Transverse colon (tissue), 4 donors: ENCODE data around the gene SLC9A1.

Source experiments
- EP300 ChIP-seq: sonication (generic); formaldehyde crosslinking; IDR thresholded peaks from one replicate; pipeline ENCODE4 v1.6.1; 2017; ENCODE audit warnings: antibody characterized with exemption, low read depth
- POLR2A ChIP-seq: fragments of 450-650 bp; IDR thresholded peaks from one replicate; pipeline ENCODE4 v1.6.1; 2016; ENCODE audit warnings: antibody characterized with exemption, mild to moderate bottlenecking, moderate library complexity
- POLR2AphosphoS5 ChIP-seq, 3 donors: sonication (generic); formaldehyde crosslinking; IDR thresholded peaks; one replicate each; pipeline ENCODE4 v1.6.1; 2016; ENCODE audit warnings: antibody characterized with exemption in 3 of 3
- TF ChIP-seq, protein P1 (sequence below), 5 experiments: fragments of 200-600 bp in 3 of 5; fragments of 450-650 bp in 2 of 5; sonication (generic) in 3 of 5; IDR thresholded peaks; 1 replicate in 2 of 5; 2 replicates in 3 of 5; pipeline ENCODE4 v1.5.1; 2016 to 2017; ENCODE audit warnings: antibody characterized with exemption in 5 of 5, inconsistent platforms in 3 of 5, mild to moderate bottlenecking in 2 of 5, moderate library complexity in 1 of 5

DNA sequence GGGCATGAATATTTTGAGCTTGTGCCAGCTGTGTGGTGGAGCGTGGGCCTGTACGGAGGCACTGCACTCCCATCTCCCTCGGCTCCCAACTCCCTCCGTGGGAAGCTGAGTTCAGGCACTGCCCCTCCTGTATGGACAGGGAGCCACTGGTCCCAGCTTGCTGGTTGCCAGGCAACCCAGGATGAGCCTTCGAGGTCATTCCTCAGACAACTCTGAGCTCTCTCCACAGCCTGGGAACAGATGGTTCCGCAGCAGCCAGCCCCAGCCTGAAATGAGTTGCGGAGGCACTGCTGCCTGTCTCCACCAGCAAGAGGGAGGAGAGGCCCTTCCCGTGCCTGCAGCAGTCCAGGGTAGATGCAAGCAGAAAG lies 83.9 kb downstream of the SLC9A1 start:
- TF ChIP-seq, protein P1, sequence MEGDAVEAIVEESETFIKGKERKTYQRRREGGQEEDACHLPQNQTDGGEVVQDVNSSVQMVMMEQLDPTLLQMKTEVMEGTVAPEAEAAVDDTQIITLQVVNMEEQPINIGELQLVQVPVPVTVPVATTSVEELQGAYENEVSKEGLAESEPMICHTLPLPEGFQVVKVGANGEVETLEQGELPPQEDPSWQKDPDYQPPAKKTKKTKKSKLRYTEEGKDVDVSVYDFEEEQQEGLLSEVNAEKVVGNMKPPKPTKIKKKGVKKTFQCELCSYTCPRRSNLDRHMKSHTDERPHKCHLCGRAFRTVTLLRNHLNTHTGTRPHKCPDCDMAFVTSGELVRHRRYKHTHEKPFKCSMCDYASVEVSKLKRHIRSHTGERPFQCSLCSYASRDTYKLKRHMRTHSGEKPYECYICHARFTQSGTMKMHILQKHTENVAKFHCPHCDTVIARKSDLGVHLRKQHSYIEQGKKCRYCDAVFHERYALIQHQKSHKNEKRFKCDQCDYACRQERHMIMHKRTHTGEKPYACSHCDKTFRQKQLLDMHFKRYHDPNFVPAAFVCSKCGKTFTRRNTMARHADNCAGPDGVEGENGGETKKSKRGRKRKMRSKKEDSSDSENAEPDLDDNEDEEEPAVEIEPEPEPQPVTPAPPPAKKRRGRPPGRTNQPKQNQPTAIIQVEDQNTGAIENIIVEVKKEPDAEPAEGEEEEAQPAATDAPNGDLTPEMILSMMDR (IDR thresholded peaks at IDR 0.05): no peak
- no peak for TF ChIP-seq EP300
- no peak for TF ChIP-seq POLR2AphosphoS5 (IDR thresholded peaks at IDR 0.05)
- TF ChIP-seq POLR2A: no peak
